SK-N-SH treated with all-trans-retinoic acid at 6 μM for 48 hours (cell line): ENCODE measurements around the gene WDR83.

Experiments used
- ATAC-seq: fragments of 200-7000 bp; cut with Tn5 transposase; 3 replicates; pipeline ENCODE4 v1.9.1; 2020; ENCODE audit warnings: mild to moderate bottlenecking, moderate library complexity
- ARNTL ChIP-seq: fragments of 450-650 bp; formaldehyde crosslinking; IDR thresholded peaks from 2 replicates; pipeline ENCODE4 v1.5.0; 2020; ENCODE audit warnings: low read depth, mild to moderate bottlenecking, moderate library complexity, borderline replicate concordance
- BACH2 ChIP-seq: fragments of 250-450 bp; sonication (Bioruptor Pico); IDR thresholded peaks from 2 replicates; pipeline ENCODE4 v1.9.0; 2021; ENCODE audit warnings: mild to moderate bottlenecking, borderline replicate concordance
- CREB5 ChIP-seq: fragments of 250-450 bp; sonication (Bioruptor Pico); IDR thresholded peaks from 2 replicates; pipeline ENCODE4 v1.5.1; 2020; ENCODE audit warnings: low read depth, mild to moderate bottlenecking, moderate library complexity
- ESRRG ChIP-seq: fragments of 250-450 bp; sonication (Bioruptor Pico); IDR thresholded peaks from 2 replicates; pipeline ENCODE4 v1.6.1; 2021; ENCODE audit warnings: mild to moderate bottlenecking
- OSR1 ChIP-seq: fragments of 250-450 bp; sonication (Bioruptor Pico); IDR thresholded peaks from 2 replicates; pipeline ENCODE4 v1.8.0; 2022; ENCODE audit warnings: moderate library complexity, mild to moderate bottlenecking, inconsistent platforms
- PPARA ChIP-seq: fragments of 250-450 bp; sonication (Bioruptor Pico); IDR thresholded peaks from 2 replicates; pipeline ENCODE4 v1.5.0; 2020; ENCODE audit warnings: mild to moderate bottlenecking, borderline replicate concordance
- RARB ChIP-seq: fragments of 250-450 bp; sonication (Bioruptor Pico); IDR thresholded peaks from 2 replicates; pipeline ENCODE4 v1.8.0; 2021; ENCODE audit warnings: mild to moderate bottlenecking, moderate library complexity
- SNAI2 ChIP-seq: fragments of 250-450 bp; sonication (Bioruptor Pico); IDR thresholded peaks from 2 replicates; pipeline ENCODE4 v1.5.0; 2020; ENCODE audit warnings: mild to moderate bottlenecking, moderate library complexity
- TCF4 ChIP-seq: fragments of 250-450 bp; sonication (Bioruptor Pico); IDR thresholded peaks from 2 replicates; pipeline ENCODE4 v1.8.0; 2021; ENCODE audit warnings: mild to moderate bottlenecking, moderate library complexity, borderline replicate concordance
- TOX ChIP-seq: fragments of 250-450 bp; sonication (Bioruptor Pico); IDR thresholded peaks from 2 replicates; pipeline ENCODE4 v1.8.0; 2021; ENCODE audit warnings: mild to moderate bottlenecking, moderate library complexity, borderline replicate concordance
- ZC3H10 ChIP-seq: fragments of 250-450 bp; sonication (Bioruptor Pico); IDR thresholded peaks from 2 replicates; pipeline ENCODE4 v1.5.1; 2021; ENCODE audit warnings: mild to moderate bottlenecking, moderate library complexity
- ZFP3 ChIP-seq: fragments of 250-450 bp; sonication (Bioruptor Pico); IDR thresholded peaks from 2 replicates; pipeline ENCODE4 v1.5.0; 2020; ENCODE audit warnings: mild to moderate bottlenecking, moderate library complexity
- ZNF565 ChIP-seq: fragments of 450-650 bp; formaldehyde crosslinking; conservative IDR thresholded peaks from 2 replicates; pipeline ENCODE4 v1.5.0; 2020; ENCODE audit warnings: low read depth, mild to moderate bottlenecking, moderate library complexity
- ZNF8 ChIP-seq: fragments of 450-650 bp; formaldehyde crosslinking; IDR thresholded peaks from 2 replicates; pipeline ENCODE4 v1.5.0; 2020; ENCODE audit warnings: mild to moderate bottlenecking, moderate library complexity
- TF ChIP-seq, protein P1 (sequence below): fragments of 250-450 bp; sonication (Bioruptor Pico); IDR thresholded peaks from 2 replicates; pipeline ENCODE4 v1.5.1; 2021; ENCODE audit warnings: mild to moderate bottlenecking, moderate library complexity
- TF ChIP-seq, protein P2 (sequence below): fragments of 250-450 bp; sonication (Bioruptor Pico); IDR thresholded peaks from 2 replicates; pipeline ENCODE4 v1.8.0; 2020; ENCODE audit warnings: mild to moderate bottlenecking, moderate library complexity, borderline replicate concordance

WDR83 gene

GRCh38 chr19:12722566-12723380 lies 56.2 kb downstream of the WDR83 start:
- peak; percentile 83 for ATAC-seq
- TF ChIP-seq ZNF565 (CRISPR knock-in tag), result no peak
- peak; percentile 24; the same call in 1 of the 2 replicates for TF ChIP-seq SNAI2 (CRISPR knock-in tag)
- TF ChIP-seq, protein P1, sequence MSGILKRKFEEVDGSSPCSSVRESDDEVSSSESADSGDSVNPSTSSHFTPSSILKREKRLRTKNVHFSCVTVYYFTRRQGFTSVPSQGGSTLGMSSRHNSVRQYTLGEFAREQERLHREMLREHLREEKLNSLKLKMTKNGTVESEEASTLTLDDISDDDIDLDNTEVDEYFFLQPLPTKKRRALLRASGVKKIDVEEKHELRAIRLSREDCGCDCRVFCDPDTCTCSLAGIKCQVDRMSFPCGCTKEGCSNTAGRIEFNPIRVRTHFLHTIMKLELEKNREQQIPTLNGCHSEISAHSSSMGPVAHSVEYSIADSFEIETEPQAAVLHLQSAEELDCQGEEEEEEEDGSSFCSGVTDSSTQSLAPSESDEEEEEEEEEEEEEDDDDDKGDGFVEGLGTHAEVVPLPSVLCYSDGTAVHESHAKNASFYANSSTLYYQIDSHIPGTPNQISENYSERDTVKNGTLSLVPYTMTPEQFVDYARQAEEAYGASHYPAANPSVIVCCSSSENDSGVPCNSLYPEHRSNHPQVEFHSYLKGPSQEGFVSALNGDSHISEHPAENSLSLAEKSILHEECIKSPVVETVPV (CRISPR knock-in tag), result no peak
- TF ChIP-seq, all 23 proteins: peak for 1

GRCh38 chr19:12723381-12723640 lies 56.7 kb downstream of the WDR83 start:
- TF ChIP-seq TOX, result no peak
- no peak for TF ChIP-seq ARNTL
- TF ChIP-seq TCF4 (CRISPR knock-in tag), result no peak
- TF ChIP-seq CREB5 (CRISPR knock-in tag), result no peak
- TF ChIP-seq BACH2 (CRISPR knock-in tag), result no peak
- no peak for TF ChIP-seq RARB
- ATAC-seq, result peak; percentile 3; the same call in 1 of the 3 replicates

DNA sequence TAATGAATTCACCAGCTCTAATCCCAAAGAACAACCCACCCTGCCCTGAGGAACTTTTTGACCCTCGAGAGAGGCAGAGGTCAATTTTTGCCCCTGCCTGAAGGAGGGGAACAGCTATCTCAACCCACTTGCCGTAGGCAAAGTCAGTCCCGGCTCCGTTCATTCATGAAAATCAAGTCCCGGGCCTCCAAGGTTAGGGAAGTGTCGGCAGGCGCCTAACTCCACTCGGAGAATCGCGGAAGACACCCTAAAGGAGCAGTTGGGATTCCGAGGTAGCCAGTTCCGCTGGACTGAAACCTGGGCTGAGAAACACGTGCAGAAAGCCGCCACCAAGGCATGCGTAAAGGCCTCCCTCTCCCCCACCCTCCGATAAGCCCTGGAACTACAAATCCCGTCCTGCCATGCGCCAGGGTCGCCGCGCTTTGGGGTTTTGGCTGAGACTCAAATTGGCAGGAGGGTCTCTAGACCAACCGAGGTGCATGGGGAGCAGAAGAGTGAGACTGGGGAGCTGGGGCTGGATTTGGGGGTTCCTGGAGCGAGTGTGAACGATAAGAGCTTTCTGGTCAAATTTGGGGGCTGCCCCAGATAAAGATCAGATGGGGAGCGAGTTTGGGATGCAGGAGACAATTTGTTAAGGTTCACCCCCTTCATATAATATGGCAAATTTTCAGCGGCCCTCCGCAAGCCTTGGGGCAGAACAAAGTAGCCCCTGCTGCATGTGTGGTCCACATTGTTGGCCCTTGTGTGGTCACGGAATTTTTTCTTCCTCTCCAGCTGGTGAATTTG lies 57.2 kb downstream of the WDR83 start, which contains the start of gene TNPO2:
TSS of gene TNPO2 (minus strand) at position 292 of the 786 bp plus-strand sequence. CDS start 2,955 bp downstream, outside the sequence.
- ATAC-seq, result peak; percentile 72
- no peak for TF ChIP-seq PPARA (CRISPR knock-in tag)
- TF ChIP-seq ZFP3 (CRISPR knock-in tag), result no peak
- TF ChIP-seq OSR1 (CRISPR knock-in tag), result no peak
- TF ChIP-seq, protein P2, sequence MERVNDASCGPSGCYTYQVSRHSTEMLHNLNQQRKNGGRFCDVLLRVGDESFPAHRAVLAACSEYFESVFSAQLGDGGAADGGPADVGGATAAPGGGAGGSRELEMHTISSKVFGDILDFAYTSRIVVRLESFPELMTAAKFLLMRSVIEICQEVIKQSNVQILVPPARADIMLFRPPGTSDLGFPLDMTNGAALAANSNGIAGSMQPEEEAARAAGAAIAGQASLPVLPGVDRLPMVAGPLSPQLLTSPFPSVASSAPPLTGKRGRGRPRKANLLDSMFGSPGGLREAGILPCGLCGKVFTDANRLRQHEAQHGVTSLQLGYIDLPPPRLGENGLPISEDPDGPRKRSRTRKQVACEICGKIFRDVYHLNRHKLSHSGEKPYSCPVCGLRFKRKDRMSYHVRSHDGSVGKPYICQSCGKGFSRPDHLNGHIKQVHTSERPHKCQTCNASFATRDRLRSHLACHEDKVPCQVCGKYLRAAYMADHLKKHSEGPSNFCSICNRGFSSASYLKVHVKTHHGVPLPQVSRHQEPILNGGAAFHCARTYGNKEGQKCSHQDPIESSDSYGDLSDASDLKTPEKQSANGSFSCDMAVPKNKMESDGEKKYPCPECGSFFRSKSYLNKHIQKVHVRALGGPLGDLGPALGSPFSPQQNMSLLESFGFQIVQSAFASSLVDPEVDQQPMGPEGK, result no peak
- TF ChIP-seq, protein P1 (CRISPR knock-in tag), result no peak
- TF ChIP-seq ZNF8 (CRISPR knock-in tag), result no peak
- TF ChIP-seq ZC3H10 (CRISPR knock-in tag), result no peak
- TF ChIP-seq ESRRG (CRISPR knock-in tag), result no peak
- TF ChIP-seq RARB, result no peak
